H1 (cell line): ENCODE measurements around the gene LAD1. TPM values are rescaled to one million over a fixed set of nuclear protein-coding genes. Genes with fewer than 3 reads are reported as not detected.

Experiments
- BRCA1 ChIP-seq: IDR thresholded peaks from 2 replicates; pipeline ENCODE4 v1.6.1; 2012; ENCODE audit warnings: low read depth, low read length, improper control_type of control experiment
- CHD1 ChIP-seq: IDR thresholded peaks from 2 replicates; pipeline ENCODE4 v1.6.1; 2012; ENCODE audit warnings: low read depth, low read length, improper control_type of control experiment
- CHD7 ChIP-seq: fragments of 300-600 bp; sonication (generic); IDR thresholded peaks from 2 replicates; pipeline ENCODE4 v1.7.1; 2012; ENCODE audit warnings: low read length, moderate library complexity, mild to moderate bottlenecking, inconsistent platforms; ENCODE audit not compliant: insufficient replicate concordance
- SIX5 ChIP-seq: IDR thresholded peaks from 2 replicates; pipeline ENCODE4 v1.6.1; 2011; ENCODE audit warnings: mild to moderate bottlenecking, low read depth, low read length
- USF2 ChIP-seq: IDR thresholded peaks from 2 replicates; pipeline ENCODE4 v1.6.1; 2011; ENCODE audit warnings: low read length, improper control_type of control experiment
- polyA plus RNA-seq, 7 experiments: library from polyadenylated mRNA; depleted of rRNA in 3 of 7; stranded (reverse) in 5 of 7; unstranded in 2 of 7; fragments of >200 nt in 5 of 7; fragments of 200-250 nt in 2 of 7; gene quantifications; 1 replicate in 5 of 7; 2 replicates in 1 of 7; 4 replicates in 1 of 7; pipeline versions ENCODE4 v1.2.1 to v1.2.3, GENCODE V29; 2011 to 2013; ENCODE audit warnings: missing spikeins in 2 of 7, mixed read lengths in 2 of 7
- total RNA-seq: library from RNA; stranded (reverse); fragmentation: NEBNext Ultra II Directional; extraction: Animal tissue kit (Norgen Biotek cat#: 25700); gene quantifications from 2 replicates; pipeline ENCODE4 v1.2.1, GENCODE V29; 2021

LAD1 gene
- total and polyA plus RNA-seq, 2 of the 8 experiments (the other 6 are each of a cell fraction or from before 2014, with no cell fraction given) = 9.3 to 32.8 TPM

- no peak for TF ChIP-seq CHD7
- no peak for TF ChIP-seq USF2
- TF ChIP-seq SIX5 = no peak
- TF ChIP-seq BRCA1 = no peak
- TF ChIP-seq CHD1 = no peak
Observed at GRCh38 chr1:201361652-201362504, 37.2 kb downstream of the LAD1 start (continued).
